GM12872 (cell line): ENCODE data around the gene SH3D21.

Source experiments
- TF ChIP-seq, protein P1 (sequence below): IDR thresholded peaks from 3 replicates; pipeline ENCODE4 v1.5.1; 2011; ENCODE audit warnings: low read depth, mild to moderate bottlenecking, low read length, moderate library complexity; ENCODE audit not compliant: insufficient read depth

SH3D21 gene

DNA sequence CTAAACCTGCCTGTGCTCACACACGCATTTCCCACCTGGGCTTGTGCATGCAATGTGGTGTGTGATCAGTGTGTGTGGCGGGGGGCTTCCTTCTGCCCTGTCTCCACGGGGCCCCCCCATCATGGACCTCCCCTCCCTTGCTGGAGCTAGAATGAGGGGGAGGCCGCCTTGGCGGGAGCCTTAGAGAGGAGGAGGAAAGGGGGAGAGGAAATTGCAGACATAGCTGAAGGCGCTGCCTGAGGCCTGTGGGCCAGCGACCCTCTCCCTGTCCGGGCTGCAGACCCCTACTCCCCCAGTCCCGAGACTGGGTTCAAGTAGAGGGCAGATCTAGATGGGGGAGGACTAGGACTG lies 18.2 kb downstream of the SH3D21 start:
- TF ChIP-seq, protein P1, sequence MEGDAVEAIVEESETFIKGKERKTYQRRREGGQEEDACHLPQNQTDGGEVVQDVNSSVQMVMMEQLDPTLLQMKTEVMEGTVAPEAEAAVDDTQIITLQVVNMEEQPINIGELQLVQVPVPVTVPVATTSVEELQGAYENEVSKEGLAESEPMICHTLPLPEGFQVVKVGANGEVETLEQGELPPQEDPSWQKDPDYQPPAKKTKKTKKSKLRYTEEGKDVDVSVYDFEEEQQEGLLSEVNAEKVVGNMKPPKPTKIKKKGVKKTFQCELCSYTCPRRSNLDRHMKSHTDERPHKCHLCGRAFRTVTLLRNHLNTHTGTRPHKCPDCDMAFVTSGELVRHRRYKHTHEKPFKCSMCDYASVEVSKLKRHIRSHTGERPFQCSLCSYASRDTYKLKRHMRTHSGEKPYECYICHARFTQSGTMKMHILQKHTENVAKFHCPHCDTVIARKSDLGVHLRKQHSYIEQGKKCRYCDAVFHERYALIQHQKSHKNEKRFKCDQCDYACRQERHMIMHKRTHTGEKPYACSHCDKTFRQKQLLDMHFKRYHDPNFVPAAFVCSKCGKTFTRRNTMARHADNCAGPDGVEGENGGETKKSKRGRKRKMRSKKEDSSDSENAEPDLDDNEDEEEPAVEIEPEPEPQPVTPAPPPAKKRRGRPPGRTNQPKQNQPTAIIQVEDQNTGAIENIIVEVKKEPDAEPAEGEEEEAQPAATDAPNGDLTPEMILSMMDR: no peak

DNA sequence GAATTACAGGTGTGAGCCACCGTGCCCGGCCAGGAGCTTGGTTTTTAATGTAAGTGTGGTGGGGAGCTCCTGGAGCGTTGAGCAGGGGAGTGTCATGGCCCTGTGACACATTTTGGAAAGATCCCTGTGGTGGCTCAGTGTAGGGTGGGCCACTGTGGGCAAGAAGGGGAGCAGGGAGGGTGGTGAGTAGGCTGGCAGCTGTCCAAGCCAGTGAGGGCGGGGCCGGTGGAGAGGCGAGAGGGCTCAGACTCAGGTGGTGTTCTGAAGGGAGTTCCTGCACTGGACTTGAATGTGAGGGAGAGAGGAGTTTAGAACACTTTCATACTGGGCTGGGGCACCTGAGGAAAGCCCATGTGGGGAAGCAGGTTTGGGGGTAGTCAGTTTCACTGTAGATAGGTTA lies 20.3 kb downstream of the SH3D21 start:
- TF ChIP-seq, protein P1: no peak

DNA sequence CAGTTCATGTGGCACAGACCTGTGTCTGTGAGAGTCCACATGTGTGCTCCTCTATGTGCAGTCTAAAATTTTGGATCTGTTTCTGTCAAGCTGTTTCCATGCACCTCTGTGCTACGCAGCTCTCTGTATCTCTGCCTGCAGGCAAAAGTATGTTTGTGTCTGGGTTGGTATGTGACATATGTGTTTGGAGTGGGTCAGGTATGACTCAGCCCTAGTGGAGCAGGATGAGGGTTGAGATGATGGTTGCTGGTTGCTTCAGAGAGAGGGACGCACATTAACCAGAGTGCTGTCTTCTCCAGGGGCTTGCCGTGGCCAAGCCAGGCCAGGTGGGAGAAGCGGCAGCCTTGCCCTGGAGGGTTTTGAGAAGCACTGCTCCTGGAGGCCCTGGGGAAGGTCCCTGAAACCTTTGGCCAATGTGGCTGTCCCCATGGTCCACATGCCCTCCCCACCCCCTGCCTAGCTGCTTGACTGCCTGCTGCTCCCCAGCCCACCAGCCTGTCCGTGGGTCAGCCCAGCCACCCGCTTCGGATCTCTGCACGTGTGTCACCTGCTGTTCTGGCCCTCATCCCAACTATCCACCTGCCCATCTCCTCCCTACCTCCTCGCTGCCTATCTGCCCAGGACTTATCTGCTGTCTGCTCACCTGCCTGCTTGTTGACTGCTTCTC lies 21.4 kb downstream of the SH3D21 start:
- TF ChIP-seq, protein P1: no peak

DNA sequence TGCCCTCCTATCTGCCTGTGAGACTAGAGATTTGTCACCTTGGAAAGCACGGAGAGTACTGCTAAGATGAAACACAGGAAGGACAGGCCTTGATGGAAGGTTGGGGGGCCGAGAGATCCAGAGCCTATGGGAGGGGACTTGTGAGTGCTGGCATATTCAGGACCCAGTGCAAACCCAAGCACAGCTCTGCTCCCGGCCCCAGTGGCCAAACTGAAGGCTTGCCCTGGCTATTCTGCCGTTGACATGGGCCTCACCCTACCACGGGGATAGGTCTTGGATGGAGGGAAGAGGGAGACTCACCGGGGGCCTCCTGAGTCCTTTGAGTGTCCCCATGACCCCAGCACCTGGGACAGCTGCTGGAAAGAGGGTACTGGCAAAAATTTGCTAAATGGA lies 21.9 kb downstream of the SH3D21 start:
- TF ChIP-seq, protein P1: no peak

DNA sequence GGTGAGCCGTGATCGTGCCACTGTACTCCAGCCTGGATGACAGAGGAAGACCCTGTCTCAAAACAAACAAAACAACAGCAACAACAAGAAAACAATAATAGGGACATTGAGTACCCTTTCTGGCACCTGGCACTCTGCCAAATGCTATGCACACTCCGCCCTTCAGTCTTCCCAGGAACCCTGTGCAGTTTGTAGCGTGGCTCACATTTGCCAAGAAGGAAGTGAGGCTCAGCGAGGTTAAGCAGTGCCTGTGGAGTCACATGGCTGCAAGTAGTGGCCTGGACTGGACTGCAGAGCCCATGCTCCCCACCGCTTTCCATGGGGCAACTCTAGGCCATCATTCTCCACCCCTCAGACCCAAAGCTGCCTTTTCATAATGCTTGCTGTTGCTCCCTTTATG lies 22.5 kb downstream of the SH3D21 start:
- TF ChIP-seq, protein P1: no peak

DNA sequence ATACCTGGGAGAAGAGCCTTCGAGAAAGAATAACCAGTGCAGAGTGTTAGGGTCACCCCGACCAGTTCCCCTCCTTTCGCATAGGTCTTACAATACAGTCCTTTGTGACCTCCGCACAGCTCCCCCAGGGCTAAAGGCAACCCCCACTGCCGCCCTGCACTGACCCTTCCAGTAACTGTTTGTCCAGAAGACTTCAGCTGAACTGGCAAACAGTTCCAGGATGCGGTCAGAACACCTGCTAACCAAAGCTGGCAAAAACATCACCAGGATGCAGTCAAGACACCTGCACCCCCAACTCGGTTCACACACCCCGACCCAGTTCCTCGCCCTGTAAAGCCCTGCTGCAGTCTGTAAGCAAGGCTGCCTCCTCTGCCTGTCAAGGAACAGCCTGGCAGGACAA lies 23.6 kb downstream of the SH3D21 start:
- TF ChIP-seq, protein P1: no peak

DNA sequence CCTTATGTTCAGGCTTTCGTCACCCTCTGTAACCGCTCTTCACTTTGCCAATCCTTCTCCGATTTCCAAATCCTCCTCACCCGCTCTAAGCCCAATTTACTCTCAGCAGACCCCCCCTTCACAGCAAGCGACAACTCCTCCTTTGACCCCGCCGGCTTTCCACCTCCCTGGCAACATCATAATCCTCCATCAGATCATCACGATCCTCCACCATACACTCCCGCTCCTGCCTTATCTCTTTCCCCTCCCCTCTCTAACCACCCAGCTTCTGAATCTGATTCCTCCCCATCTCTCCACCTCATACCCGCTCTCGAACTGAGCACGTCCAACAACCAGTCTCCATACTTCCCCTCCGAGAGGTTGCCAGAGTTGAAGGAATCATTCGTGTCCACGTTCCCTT lies 24.8 kb downstream of the SH3D21 start:
- TF ChIP-seq, protein P1: no peak
